ENCODE measurements around the gene CCBE1. TPM values are rescaled to one million over a fixed set of nuclear protein-coding genes. Genes with fewer than 3 reads are reported as not detected.

The CCBE1 gene
- polyA plus RNA-seq, 2 of the 4 experiments (the other 2 are of a cell fraction): 3.0 to 9.9 TPM

- Histone ChIP-seq H3K27ac (no peak overlapping the region), H3K4me1 (no peaks in the 10 kb centered on the region), H3K9me3 (no peaks in the 10 kb centered on the region), H3K4me2 (no peak overlapping the region), H3K4me3 (no peak overlapping the region)
- DNase-seq (ENCODE audit: low read depth in 1 of 2, low spot score in 1 of 2): no peak
- FAIRE-seq: no peak
- ChIA-PET POLR2A (no interaction called here), CTCF (interaction anchor here (0.5 to 8.2 kb wide), 23 partner anchors 9 to 379 kb away, joined by 3 to 104 read pairs (median 4); partner anchors contain the start of gene CCBE1)
- ATAC-seq: no peak
- WGBS (ENCODE audit: missing lambda C conversion rate): 47% methylated on average over 8 of the region's 8 CpGs
- TF ChIP-seq, protein P1, sequence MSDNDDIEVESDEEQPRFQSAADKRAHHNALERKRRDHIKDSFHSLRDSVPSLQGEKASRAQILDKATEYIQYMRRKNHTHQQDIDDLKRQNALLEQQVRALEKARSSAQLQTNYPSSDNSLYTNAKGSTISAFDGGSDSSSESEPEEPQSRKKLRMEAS (IDR thresholded peaks at IDR 0.05): no peak
- TF ChIP-seq TFCP2L1 (CRISPR knock-in tag; IDR thresholded peaks at IDR 0.05) (no peak), HOXA7 (CRISPR knock-in tag; IDR thresholded peaks at IDR 0.05) (no peak), POLR2AphosphoS2 (conservative IDR thresholded peaks at IDR 0.05; ENCODE audit: low read length) (no peak), CBX2 (IDR thresholded peaks at IDR 0.05; ENCODE audit: borderline replicate concordance, low read depth) (no peak), CHD4 (IDR thresholded peaks at IDR 0.05; ENCODE audit: borderline replicate concordance) (no peak), E2F6 (IDR thresholded peaks at IDR 0.05; ENCODE audit: borderline replicate concordance, low read depth) (no peak), NFE2L2 (conservative IDR thresholded peaks at IDR 0.05; ENCODE audit: low read length) (no peak)
These were observed 238.6 kb downstream of the CCBE1 start for GRCh38 chr18:59458575-59458974.

DNA sequence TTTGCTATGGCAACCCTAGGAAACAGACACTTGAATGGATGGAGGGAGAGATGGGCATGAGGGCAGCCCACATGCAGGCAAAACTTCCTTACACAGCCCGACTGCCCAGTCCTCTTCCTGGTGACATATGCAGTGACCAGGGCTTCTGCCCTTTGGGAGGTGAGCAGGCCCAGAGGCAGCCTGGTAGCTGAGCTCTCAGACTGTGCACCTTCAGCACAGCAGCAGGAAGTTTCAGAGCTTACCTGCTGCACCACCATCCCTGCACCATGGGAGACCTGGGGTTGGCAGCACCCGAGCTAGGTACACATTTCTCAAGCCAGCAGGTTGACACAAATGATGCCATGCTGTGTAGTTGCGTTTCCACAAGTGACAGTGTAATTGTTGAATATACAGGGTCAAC is 240.6 kb downstream of the CCBE1 start:
- no peak overlapping the region for H3K27ac ChIP-seq
- DNase-seq (ENCODE audit: low read depth in 1 of 2, low spot score in 1 of 2) (no peak), ATAC-seq (no peak), FAIRE-seq (no peak)
- H3K4me3 ChIP-seq: no peak overlapping the region
- POLR2A ChIA-PET: no interaction called here
- H3K9me3 ChIP-seq: no peaks in the 10 kb centered on the region
- H3K4me2 ChIP-seq: no peak overlapping the region
- H3K4me1 ChIP-seq: no peaks in the 10 kb centered on the region
- 34% methylated on average over 2 of the region's 3 CpGs for WGBS (ENCODE audit: missing lambda C conversion rate)
- CTCF ChIA-PET: interaction anchor here (4.5 to 8.2 kb wide), 2 partner anchors 175 to 367 kb away, joined by 22 to 104 read pairs; no protein-coding TSS in a partner anchor
- TF ChIP-seq JUNB (IDR thresholded peaks at IDR 0.05) (no peak), RARB (CRISPR knock-in tag; IDR thresholded peaks at IDR 0.05) (no peak), JUN (IDR thresholded peaks at IDR 0.05) (no peak)

GRCh38 chr18:59455728-59456276 is 241.4 kb downstream of the CCBE1 start:
- no peak for DNase-seq (ENCODE audit: low read depth in 1 of 2, low spot score in 1 of 2)
- ATAC-seq: no peak
- Histone ChIP-seq H3K27ac (no peak overlapping the region), H3K4me1 (no peaks in the 10 kb centered on the region), H3K4me2 (no peak overlapping the region), H3K9me3 (no peaks in the 10 kb centered on the region), H3K4me3 (no peak overlapping the region)
- POLR2A ChIA-PET: no interaction called here
- TF ChIP-seq JUN (IDR thresholded peaks at IDR 0.05) (no peak), CBX2 (IDR thresholded peaks at IDR 0.05; ENCODE audit: borderline replicate concordance, low read depth) (no peak), CEBPB (IDR thresholded peaks at IDR 0.05) (no peak), ZC3H11A (IDR thresholded peaks at IDR 0.05) (no peak), FOSB (CRISPR knock-in tag; IDR thresholded peaks at IDR 0.05) (no peak), RNF2 (IDR thresholded peaks at IDR 0.05; ENCODE audit: borderline replicate concordance, low read depth) (no peak), HOXA7 (CRISPR knock-in tag; IDR thresholded peaks at IDR 0.05) (no peak), NFE2L2 (conservative IDR thresholded peaks at IDR 0.05; ENCODE audit: low read length) (no peak), ZNF302 (CRISPR knock-in tag; IDR thresholded peaks at IDR 0.05) (no peak)
- TF ChIP-seq, protein P2, sequence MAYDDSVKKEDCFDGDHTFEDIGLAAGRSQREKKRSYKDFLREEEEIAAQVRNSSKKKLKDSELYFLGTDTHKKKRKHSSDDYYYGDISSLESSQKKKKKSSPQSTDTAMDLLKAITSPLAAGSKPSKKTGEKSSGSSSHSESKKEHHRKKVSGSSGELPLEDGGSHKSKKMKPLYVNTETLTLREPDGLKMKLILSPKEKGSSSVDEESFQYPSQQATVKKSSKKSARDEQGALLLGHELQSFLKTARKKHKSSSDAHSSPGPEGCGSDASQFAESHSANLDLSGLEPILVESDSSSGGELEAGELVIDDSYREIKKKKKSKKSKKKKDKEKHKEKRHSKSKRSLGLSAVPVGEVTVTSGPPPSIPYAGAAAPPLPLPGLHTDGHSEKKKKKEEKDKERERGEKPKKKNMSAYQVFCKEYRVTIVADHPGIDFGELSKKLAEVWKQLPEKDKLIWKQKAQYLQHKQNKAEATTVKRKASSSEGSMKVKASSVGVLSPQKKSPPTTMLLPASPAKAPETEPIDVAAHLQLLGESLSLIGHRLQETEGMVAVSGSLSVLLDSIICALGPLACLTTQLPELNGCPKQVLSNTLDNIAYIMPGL (CRISPR knock-in tag; IDR thresholded peaks at IDR 0.05; ENCODE audit: borderline replicate concordance): no peak
- TF ChIP-seq, protein P3, sequence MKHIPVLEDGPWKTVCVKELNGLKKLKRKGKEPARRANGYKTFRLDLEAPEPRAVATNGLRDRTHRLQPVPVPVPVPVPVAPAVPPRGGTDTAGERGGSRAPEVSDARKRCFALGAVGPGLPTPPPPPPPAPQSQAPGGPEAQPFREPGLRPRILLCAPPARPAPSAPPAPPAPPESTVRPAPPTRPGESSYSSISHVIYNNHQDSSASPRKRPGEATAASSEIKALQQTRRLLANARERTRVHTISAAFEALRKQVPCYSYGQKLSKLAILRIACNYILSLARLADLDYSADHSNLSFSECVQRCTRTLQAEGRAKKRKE (CRISPR knock-in tag; IDR thresholded peaks at IDR 0.05; ENCODE audit: low read depth): no peak
- no peak for FAIRE-seq
- 61% methylated on average over 12 of the region's 12 CpGs for WGBS (ENCODE audit: missing lambda C conversion rate)
- CTCF ChIA-PET: interaction anchor here (0.7 to 8.2 kb wide), 2 partner anchors 368 to 381 kb away, joined by 3 to 104 read pairs; no protein-coding TSS in a partner anchor
